GM10266 (cell line): ENCODE results near the gene TNFRSF1B.

Source experiments
- DNase-seq: peaks from one replicate; pipeline ENCODE4 v3.0.0; 2012; ENCODE audit errors: extremely low spot score
- TF ChIP-seq, protein P1 (sequence below): IDR thresholded peaks from 2 replicates; pipeline ENCODE4 v1.5.1; 2012; ENCODE audit warnings: mild to moderate bottlenecking, low read depth; ENCODE audit not compliant: control insufficient read depth, insufficient read depth; ENCODE audit errors: missing control alignments

Gene TNFRSF1B

DNA sequence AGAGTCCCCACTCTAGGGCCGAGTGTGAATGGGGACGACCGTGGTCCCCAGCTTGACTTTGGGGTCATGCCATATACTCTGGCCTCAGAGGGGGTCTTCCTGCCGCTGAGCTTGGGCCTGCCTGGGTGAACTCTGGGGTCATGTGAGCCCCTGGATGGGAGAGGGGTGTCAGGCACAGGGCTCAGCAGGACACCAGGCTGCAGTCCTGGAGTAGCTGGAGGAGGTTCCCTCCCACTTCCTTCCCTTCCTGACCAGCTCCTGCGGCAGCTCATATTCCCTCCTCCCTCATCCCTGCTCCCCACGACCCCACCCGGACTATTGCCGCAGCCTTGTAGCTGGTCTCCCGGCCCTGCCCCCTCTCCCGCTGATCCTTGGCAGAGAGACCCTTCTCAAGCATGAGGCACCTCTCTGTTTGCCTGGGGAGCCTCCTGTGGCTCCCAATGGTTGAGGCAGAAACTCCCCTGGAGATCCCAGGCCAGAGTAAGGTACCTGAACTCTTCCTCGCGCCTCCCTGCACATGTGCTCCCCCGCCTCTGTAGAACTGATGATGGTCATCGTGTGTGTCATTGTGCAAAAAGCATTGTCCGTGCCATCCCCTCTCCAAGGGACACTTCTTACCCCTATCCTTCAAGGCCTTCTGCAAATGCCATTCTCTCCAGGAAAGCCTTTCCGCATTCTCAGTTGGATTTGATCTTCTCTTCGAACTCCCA is 1.8 kb downstream of the TNFRSF1B start:
- TF ChIP-seq, protein P1, sequence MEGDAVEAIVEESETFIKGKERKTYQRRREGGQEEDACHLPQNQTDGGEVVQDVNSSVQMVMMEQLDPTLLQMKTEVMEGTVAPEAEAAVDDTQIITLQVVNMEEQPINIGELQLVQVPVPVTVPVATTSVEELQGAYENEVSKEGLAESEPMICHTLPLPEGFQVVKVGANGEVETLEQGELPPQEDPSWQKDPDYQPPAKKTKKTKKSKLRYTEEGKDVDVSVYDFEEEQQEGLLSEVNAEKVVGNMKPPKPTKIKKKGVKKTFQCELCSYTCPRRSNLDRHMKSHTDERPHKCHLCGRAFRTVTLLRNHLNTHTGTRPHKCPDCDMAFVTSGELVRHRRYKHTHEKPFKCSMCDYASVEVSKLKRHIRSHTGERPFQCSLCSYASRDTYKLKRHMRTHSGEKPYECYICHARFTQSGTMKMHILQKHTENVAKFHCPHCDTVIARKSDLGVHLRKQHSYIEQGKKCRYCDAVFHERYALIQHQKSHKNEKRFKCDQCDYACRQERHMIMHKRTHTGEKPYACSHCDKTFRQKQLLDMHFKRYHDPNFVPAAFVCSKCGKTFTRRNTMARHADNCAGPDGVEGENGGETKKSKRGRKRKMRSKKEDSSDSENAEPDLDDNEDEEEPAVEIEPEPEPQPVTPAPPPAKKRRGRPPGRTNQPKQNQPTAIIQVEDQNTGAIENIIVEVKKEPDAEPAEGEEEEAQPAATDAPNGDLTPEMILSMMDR, result no peak
- no peak for DNase-seq

DNA sequence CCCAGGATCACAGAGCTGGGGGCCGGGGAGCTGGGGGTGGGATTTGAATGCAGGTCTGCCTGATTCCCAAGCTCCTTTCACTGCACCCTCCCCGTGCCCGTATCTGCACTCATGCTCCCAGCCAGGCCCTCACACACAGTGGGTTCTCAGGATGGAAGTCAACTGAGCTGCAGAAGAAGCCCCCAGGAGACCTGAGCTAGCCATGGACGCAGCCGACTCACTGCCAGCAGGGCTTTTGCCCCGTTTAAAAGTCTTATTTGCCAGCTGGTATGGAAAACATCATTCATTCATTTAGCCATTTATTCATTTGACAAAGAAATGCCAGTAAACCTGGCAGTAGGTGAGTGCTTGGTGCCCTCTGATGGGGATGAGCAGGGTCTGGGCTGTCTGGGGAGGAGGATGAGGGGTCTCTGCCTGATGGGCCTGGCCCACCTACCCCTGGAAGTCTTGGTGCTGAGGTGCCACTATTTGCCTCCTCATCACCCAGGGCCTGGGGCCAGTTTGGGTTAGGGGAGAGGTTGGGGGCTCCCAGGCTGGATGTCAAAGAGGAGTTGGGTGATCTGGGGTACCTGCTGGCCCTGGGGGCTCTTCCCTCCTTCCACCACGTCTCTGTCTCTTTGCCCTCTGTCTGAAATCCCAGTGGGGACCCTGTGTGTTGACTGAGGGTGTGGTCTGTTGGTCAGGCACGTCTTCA is 2.8 kb downstream of the TNFRSF1B start:
- DNase-seq, result no peak
- TF ChIP-seq, protein P1, result no peak

DNA sequence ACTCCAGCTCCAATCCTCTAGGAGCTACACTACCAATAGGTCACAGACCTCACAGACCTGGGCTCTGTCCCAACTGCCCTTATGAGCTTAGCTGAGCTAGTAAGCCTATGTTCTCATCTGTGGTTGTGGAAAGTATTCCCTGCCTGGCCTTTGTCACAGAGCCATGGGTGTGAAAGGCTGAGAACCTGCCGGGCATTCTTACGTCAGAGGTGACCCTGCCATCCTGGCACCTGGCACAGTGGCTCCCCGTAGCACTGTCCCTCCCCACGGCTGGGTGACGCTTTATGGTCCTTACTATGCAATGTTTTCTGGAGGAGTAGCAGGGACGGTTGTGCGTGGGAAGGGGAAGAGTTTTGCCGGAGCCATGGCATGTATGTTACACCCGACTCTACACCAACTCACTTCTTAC is 3.5 kb downstream of the TNFRSF1B start:
- DNase-seq, result no peak
- TF ChIP-seq, protein P1, result no peak

DNA sequence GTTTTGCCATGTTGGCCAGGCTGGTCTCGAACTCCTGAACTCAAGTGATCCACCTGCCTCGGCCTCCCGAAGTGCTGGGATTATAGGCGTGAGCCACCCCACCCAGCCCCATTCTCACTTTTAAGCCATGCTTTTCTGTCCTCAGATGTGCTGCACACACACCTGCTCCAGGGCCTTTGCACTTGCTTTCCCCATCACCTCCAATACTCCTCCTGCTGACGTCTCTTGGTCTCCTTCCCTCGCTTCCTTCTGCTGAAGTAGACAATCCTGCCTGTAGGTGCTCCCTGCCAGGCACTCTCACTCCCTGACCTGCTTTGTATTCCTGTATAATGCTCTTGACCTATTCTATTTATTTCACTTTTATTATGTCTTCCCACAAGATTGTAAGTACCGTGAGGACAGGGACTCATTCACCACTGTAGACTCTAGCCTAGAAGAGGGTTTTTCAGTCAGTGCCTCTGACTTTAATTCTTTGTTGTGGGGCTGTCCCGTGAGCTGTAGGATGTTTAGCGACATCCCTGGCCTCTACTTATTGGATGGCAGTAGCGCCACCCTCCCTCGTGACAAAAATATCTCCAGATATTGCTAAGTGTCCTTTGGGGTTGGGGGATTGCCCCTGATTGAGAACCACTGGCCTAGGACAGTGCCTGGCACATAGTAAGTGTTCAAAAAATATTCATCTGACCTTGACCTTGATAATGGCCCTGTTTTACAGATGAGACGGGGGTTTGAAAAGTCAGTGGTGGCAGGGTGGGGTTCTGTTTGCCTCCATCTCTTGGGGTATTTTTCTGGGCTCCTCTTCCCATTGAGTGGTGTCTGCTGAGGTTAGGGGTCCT is 4.6 kb downstream of the TNFRSF1B start:
- TF ChIP-seq, protein P1, result no peak
- no peak for DNase-seq

DNA sequence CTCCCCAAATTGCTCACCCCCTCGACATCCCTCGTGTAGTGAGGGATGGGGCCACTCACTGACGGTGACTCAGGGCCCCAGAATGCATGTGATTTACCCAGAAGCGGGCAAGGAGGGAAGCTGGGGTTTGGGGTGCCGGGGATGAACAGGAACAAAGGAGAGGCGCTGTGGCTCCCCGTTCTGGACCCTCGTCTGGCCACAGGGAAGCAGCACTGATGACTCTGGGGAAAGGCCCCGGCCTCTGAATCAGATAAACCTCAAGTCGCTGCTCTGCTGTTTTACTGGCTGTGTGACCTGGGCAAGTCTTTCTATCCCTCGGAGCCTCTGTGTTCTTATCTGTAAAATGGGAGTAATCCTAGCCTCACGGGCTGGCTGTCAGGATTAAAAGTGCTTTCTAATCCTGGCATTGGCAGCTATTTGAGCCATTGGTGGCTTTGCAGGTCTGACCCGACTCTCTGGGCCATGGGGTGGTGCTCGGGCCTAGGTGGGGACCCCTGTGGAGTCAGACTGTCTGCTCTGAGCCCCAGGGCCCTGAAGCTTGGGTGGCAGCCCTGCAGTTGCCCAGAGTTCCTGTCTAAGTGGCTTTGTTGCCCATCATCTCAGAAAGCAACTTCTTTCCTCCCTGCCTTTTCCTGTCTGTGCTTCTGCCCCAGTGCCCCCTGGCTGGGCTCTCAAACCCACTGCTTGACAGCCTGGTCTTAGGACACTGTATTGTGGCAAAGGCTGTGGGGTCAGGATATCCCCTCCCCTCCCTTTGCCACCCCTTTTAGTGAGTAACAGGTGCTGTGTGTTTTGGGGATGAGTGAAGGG is 5.5 kb downstream of the TNFRSF1B start:
- TF ChIP-seq, protein P1, result no peak
- no peak for DNase-seq

DNA sequence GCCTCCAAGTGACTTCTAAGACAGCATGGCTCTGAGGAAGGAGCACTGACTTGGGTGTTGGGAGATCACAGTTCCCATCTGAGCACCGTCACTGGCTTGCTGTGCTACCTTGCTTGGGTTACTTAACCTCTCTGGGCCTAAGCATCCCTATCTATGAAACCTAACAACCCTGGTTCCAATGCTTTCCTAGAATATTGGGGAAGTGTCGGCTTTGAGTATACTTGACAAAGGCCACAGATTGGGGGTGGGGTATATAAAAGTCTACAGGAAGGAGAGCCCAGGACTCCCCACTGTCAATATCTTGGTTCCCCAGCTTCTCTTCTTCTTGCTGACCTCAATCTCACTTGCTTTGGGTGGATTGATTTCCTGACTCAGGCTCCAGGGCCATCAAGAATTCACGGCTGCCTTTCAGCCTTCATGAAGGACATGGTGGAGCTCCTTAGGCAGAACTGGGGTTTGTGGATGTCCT is 6.3 kb downstream of the TNFRSF1B start:
- TF ChIP-seq, protein P1, result no peak
- no peak for DNase-seq
